H9 (cell line): Measurements from ENCODE around the gene OSBPL2. TPM values are rescaled to one million over a fixed set of nuclear protein-coding genes. Genes with fewer than 3 reads are reported as not detected.

ENCODE experiments used
- DNase-seq: peaks from one replicate; pipeline ENCODE4 v3.0.0-alpha.2; 2017
- H2AFZ ChIP-seq: one replicate; pipeline ENCODE4 v1.6.1; 2013; ENCODE audit warnings: mild to moderate bottlenecking, low read length, control low read depth, moderate library complexity
- H2AK5ac ChIP-seq: 2 replicates; pipeline ENCODE4 v1.6.1; 2013; ENCODE audit warnings: low read length, control low read depth, mixed read lengths; ENCODE audit not compliant: insufficient read length
- H2BK120ac ChIP-seq: one replicate; pipeline ENCODE4 v1.6.1; 2013; ENCODE audit warnings: low read depth, mild to moderate bottlenecking, low read length, control low read depth, inconsistent platforms; ENCODE audit not compliant: poor library complexity, severe bottlenecking
- H2BK12ac ChIP-seq: 2 replicates; pipeline ENCODE4 v1.6.1; 2013; ENCODE audit warnings: low read length, control low read depth, mixed read lengths, low read depth; ENCODE audit not compliant: insufficient read length
- H2BK15ac ChIP-seq: 2 replicates; pipeline ENCODE4 v1.6.1; 2013; ENCODE audit warnings: low read depth, low read length, control low read depth
- H2BK20ac ChIP-seq: one replicate; pipeline ENCODE4 v1.6.1; 2013; ENCODE audit warnings: low read depth, mild to moderate bottlenecking, low read length, control low read depth, inconsistent platforms; ENCODE audit not compliant: poor library complexity, severe bottlenecking
- H2BK5ac ChIP-seq: 2 replicates; pipeline ENCODE4 v1.6.1; 2013; ENCODE audit warnings: low read length, control low read depth, mixed read lengths; ENCODE audit not compliant: insufficient read length
- H3K14ac ChIP-seq: 2 replicates; pipeline ENCODE4 v1.6.1; 2013; ENCODE audit warnings: low read length, control low read depth; ENCODE audit not compliant: insufficient read depth
- H3K18ac ChIP-seq: 2 replicates; pipeline ENCODE4 v1.6.1; 2013; ENCODE audit warnings: low read depth, mild to moderate bottlenecking, mixed read lengths, low read length, control low read depth; ENCODE audit not compliant: insufficient read length
- H3K23ac ChIP-seq: 2 replicates; pipeline ENCODE4 v1.6.1; 2013; ENCODE audit warnings: low read length, control low read depth, mixed read lengths, low read depth; ENCODE audit not compliant: insufficient read length
- H3K23me2 ChIP-seq: 2 replicates; pipeline ENCODE4 v1.6.1; 2013; ENCODE audit warnings: low read depth, mild to moderate bottlenecking, mixed read lengths, low read length, control low read depth; ENCODE audit not compliant: insufficient read length, poor library complexity, severe bottlenecking
- H3K27ac ChIP-seq: 2 replicates; pipeline ENCODE4 v1.5.1; 2013; ENCODE audit warnings: low read length, control low read depth, mixed read lengths, low read depth; ENCODE audit not compliant: insufficient read length
- H3K27me3 ChIP-seq: 2 replicates; pipeline ENCODE4 v1.6.1; 2013; ENCODE audit warnings: low read length, control low read depth, inconsistent platforms; ENCODE audit not compliant: insufficient read depth
- H3K4ac ChIP-seq: 2 replicates; pipeline ENCODE4 v1.6.1; 2013; ENCODE audit warnings: low read depth, mild to moderate bottlenecking, control low read depth, inconsistent platforms, low read length, moderate library complexity
- H3K4me1 ChIP-seq: 2 replicates; pipeline ENCODE4 v1.6.1; 2013; ENCODE audit warnings: low read length, control low read depth, inconsistent platforms; ENCODE audit not compliant: insufficient read depth
- H3K4me2 ChIP-seq: 2 replicates; pipeline ENCODE4 v1.6.1; 2013; ENCODE audit warnings: low read length, control low read depth, mixed read lengths; ENCODE audit not compliant: insufficient read length, insufficient read depth
- H3K56ac ChIP-seq: 2 replicates; pipeline ENCODE4 v1.6.1; 2013; ENCODE audit warnings: low read depth, mild to moderate bottlenecking, mixed read lengths, low read length, control low read depth; ENCODE audit not compliant: insufficient read length
- H3K79me1 ChIP-seq: 2 replicates; pipeline ENCODE4 v1.6.1; 2013; ENCODE audit warnings: low read depth, mild to moderate bottlenecking, moderate library complexity, low read length, control low read depth, inconsistent platforms; ENCODE audit not compliant: insufficient read depth, poor library complexity, severe bottlenecking
- H3K79me2 ChIP-seq: 2 replicates; pipeline ENCODE4 v1.6.1; 2013; ENCODE audit warnings: low read length, control low read depth, inconsistent platforms; ENCODE audit not compliant: insufficient read depth
- H3K9ac ChIP-seq: 2 replicates; pipeline ENCODE4 v1.6.1; 2013; ENCODE audit warnings: low read length, control low read depth, mixed read lengths; ENCODE audit not compliant: insufficient read length; ENCODE audit errors: extremely low read depth
- H3K9me3 ChIP-seq: one replicate; pipeline ENCODE4 v1.6.1; 2013; ENCODE audit warnings: low read depth, low read length, inconsistent platforms; ENCODE audit not compliant: control insufficient read depth
- H3T11ph ChIP-seq: one replicate; pipeline ENCODE4 v1.6.1; 2013; ENCODE audit warnings: mild to moderate bottlenecking, low read length, control low read depth, inconsistent platforms
- H4K20me1 ChIP-seq: one replicate; pipeline ENCODE4 v1.6.1; 2013; ENCODE audit not compliant: control insufficient read depth, insufficient read length, insufficient read depth
- H4K5ac ChIP-seq: 2 replicates; pipeline ENCODE4 v1.6.1; 2013; ENCODE audit warnings: low read depth, mild to moderate bottlenecking, mixed read lengths, low read length, control low read depth; ENCODE audit not compliant: insufficient read length
- H4K8ac ChIP-seq: replicated peaks from 2 replicates; pipeline ENCODE4 v1.6.1; 2013; ENCODE audit warnings: low read length, control low read depth, mixed read lengths, low read depth; ENCODE audit not compliant: insufficient read length
- H4K91ac ChIP-seq: 2 replicates; pipeline ENCODE4 v1.6.1; 2013; ENCODE audit warnings: low read depth, mild to moderate bottlenecking, moderate library complexity, mixed read lengths, low read length, control low read depth; ENCODE audit not compliant: insufficient read length
- H3K27ac Mint-ChIP-seq, 3 experiments: 2 replicates in 2 of 3; 3 replicates in 1 of 3; pipeline ENCODE4 v1.8.0; 2020 to 2021; ENCODE audit warnings: mixed read lengths in 3 of 3, mild to moderate bottlenecking in 1 of 3, moderate library complexity in 1 of 3
- H3K27me3 Mint-ChIP-seq: 2 replicates; pipeline ENCODE4 v1.8.0; 2021; ENCODE audit warnings: low read depth, mild to moderate bottlenecking, moderate library complexity, mixed read lengths
- H3K36me3 Mint-ChIP-seq, 3 experiments: 2 replicates in 2 of 3; 3 replicates in 1 of 3; pipeline ENCODE4 v1.8.0; 2020 to 2021; ENCODE audit warnings: low read depth in 3 of 3, mixed read lengths in 3 of 3; ENCODE audit not compliant: insufficient read depth in 1 of 3
- H3K4me1 Mint-ChIP-seq, 2 experiments: 2 replicates each; pipeline ENCODE4 v1.8.0; 2020; ENCODE audit warnings: mixed read lengths in 2 of 2
- H3K4me3 Mint-ChIP-seq, 2 experiments: 2 replicates in 1 of 2; 3 replicates in 1 of 2; pipeline ENCODE4 v1.8.0; 2020 to 2021; ENCODE audit warnings: mild to moderate bottlenecking in 2 of 2, mixed read lengths in 2 of 2, moderate library complexity in 1 of 2
- H3K9me3 Mint-ChIP-seq, 2 experiments: 2 replicates in 1 of 2; 3 replicates in 1 of 2; pipeline ENCODE4 v1.8.0; 2020; ENCODE audit warnings: mild to moderate bottlenecking in 2 of 2, mixed read lengths in 2 of 2, moderate library complexity in 1 of 2
- CTCF ChIP-seq: fragments of 200-600 bp; sonication (generic); conservative IDR thresholded peaks from 3 replicates; pipeline ENCODE4 v1.8.0; 2021; ENCODE audit warnings: antibody characterized with exemption, mild to moderate bottlenecking
- WGBS: extraction: QIAGEN DNeasy Blood & Tissue Kit; methylation state at CpG from one replicate; pipeline ENCODE4 v1.1.7; 2013; ENCODE audit warnings: missing lambda C conversion rate, low lambda C conversion rate, mixed read lengths; ENCODE audit not compliant: insufficient read length; ENCODE audit errors: extremely low coverage; 5-methylcytosine and 5-hydroxymethylcytosine counted together
- total RNA-seq: library from RNA; stranded (reverse); gene quantifications from 2 replicates; pipeline ENCODE4 v1.2.1, GENCODE V29; 2021

OSBPL2 gene
- total RNA-seq, 1 experiment from 2014 or later, result 47.3 TPM

DNA sequence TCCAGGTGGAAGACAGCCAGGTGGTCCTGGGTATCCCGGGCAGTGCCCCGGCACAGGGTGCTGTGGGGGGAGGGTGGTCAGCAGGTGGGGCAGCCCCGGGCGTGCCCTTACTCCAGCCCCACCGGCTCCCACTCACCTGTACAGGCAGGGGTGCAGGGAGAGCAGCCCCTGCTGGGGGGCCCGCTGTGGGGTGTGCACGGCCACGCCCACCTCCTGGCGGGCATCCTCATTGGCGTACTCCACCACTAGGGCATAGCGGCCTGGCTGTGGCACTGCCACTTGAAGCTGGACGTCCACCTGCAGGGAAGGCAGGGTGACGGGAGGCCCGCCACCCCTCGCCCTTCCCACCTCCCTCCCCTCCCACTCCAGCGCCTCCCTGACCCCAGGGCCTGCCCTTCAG is 94.1 kb downstream of the OSBPL2 start:
- no peak overlapping the region for H2AFZ ChIP-seq
- no peak overlapping the region for H3K4me2 ChIP-seq
- no peak overlapping the region for H2BK20ac ChIP-seq
- WGBS, result no CpG with 5 or more reads among the region's 16 CpGs
- no peaks in the 10 kb centered on the region for H3K4me1 ChIP-seq
- no peak for DNase-seq
- no peak overlapping the region for H3K14ac ChIP-seq
- H3K4me3 Mint-ChIP-seq, result no peak overlapping the region
- H4K5ac ChIP-seq, result no peak overlapping the region
- no peak for TF ChIP-seq CTCF
- H3K23me2 ChIP-seq, result no peaks in the 10 kb centered on the region
- H3K79me1 ChIP-seq, result no peaks in the 10 kb centered on the region
- H4K91ac ChIP-seq, result no peak overlapping the region
- no peak overlapping the region for H3K4ac ChIP-seq
- no peaks in the 10 kb centered on the region for H3K27me3 Mint-ChIP-seq
- H3K23ac ChIP-seq, result no peak overlapping the region
- H3K4me1 Mint-ChIP-seq, result no peaks in the 10 kb centered on the region
- H3K9me3 Mint-ChIP-seq, result no peaks in the 10 kb centered on the region
- peaks cover 3% of the 10 kb centered on the region for H4K20me1 ChIP-seq
- no peak overlapping the region for H2BK120ac ChIP-seq
- no peak overlapping the region for H3K27ac ChIP-seq
- H3K9me3 ChIP-seq, result no peaks in the 10 kb centered on the region
- no peak overlapping the region for H2BK15ac ChIP-seq
- no peak overlapping the region for H3K27ac Mint-ChIP-seq
- H3K79me2 ChIP-seq, result no peaks in the 10 kb centered on the region
- no peak overlapping the region for H2BK5ac ChIP-seq
- H3K9ac ChIP-seq, result no peak overlapping the region
- H3T11ph ChIP-seq, result no peak overlapping the region
- H3K27me3 ChIP-seq, result no peaks in the 10 kb centered on the region
- H3K56ac ChIP-seq, result no peak overlapping the region
- H3K18ac ChIP-seq, result no peak overlapping the region
- no peak overlapping the region for H4K8ac ChIP-seq
- no peak overlapping the region for H2AK5ac ChIP-seq
- no peak overlapping the region for H2BK12ac ChIP-seq
- H3K36me3 Mint-ChIP-seq, result peaks cover 8 to 56% (median 46%) of the 10 kb centered on the region in 3 experiments; a peak in 6 of 7 replicates
